ENCODE results near the gene SSBP4. TPM values are rescaled to one million over a fixed set of nuclear protein-coding genes. Genes with fewer than 3 reads are reported as not detected.

The SSBP4 gene
- total and polyA plus RNA-seq, 2 experiments from 2014 or later = 151 to 180 TPM

- Histone ChIP-seq H3K4me1 (ENCODE audit: low read depth) (no peaks in the 10 kb centered on the region), H3K36me3 (no peaks in the 10 kb centered on the region), H3K27me3 (no peaks in the 10 kb centered on the region), H3K27ac (no peak overlapping the region), H3K4me3 (no peak overlapping the region), H3K9me3 (ENCODE audit: low read depth) (no peaks in the 10 kb centered on the region)
- no peak for DNase-seq (ENCODE audit: low read depth in 1 of 2, low spot score in 1 of 2)
- TF ChIP-seq CTCF (IDR thresholded peaks at IDR 0.05; ENCODE audit: low read depth, low read length) = no peak
These were observed 41.7 kb downstream of the SSBP4 start for GRCh38 chr19:18460900-18461299.

GRCh38 chr19:18461471-18461870, 42.3 kb downstream of the SSBP4 start:
- Histone ChIP-seq H3K36me3 (no peaks in the 10 kb centered on the region), H3K27me3 (no peaks in the 10 kb centered on the region), H3K4me3 (no peak overlapping the region), H3K4me1 (ENCODE audit: low read depth) (no peaks in the 10 kb centered on the region), H3K27ac (no peak overlapping the region), H3K9me3 (ENCODE audit: low read depth) (no peaks in the 10 kb centered on the region)
- no peak for DNase-seq (ENCODE audit: low read depth in 1 of 2, low spot score in 1 of 2)
- TF ChIP-seq CTCF (IDR thresholded peaks at IDR 0.05; ENCODE audit: low read depth, low read length) = no peak

- no peak for TF ChIP-seq CTCF (IDR thresholded peaks at IDR 0.05; ENCODE audit: low read depth, low read length)
- Histone ChIP-seq H3K36me3 (no peaks in the 10 kb centered on the region), H3K4me3 (no peak overlapping the region), H3K4me1 (ENCODE audit: low read depth) (no peaks in the 10 kb centered on the region), H3K9me3 (ENCODE audit: low read depth) (no peaks in the 10 kb centered on the region), H3K27me3 (no peaks in the 10 kb centered on the region), H3K27ac (no peak overlapping the region)
- peak in 1 of 2 donors; percentile 85 for DNase-seq (ENCODE audit: low read depth in 1 of 2, low spot score in 1 of 2)
These were observed 45.4 kb downstream of the SSBP4 start for GRCh38 chr19:18464646-18465045.

- H3K9me3 ChIP-seq (ENCODE audit: low read depth) = no peaks in the 10 kb centered on the region
- H3K27me3 ChIP-seq = no peaks in the 10 kb centered on the region
- H3K27ac ChIP-seq = no peak overlapping the region
- no peak overlapping the region for H3K4me3 ChIP-seq
- TF ChIP-seq CTCF (IDR thresholded peaks at IDR 0.05; ENCODE audit: low read depth, low read length) = no peak
- DNase-seq (ENCODE audit: low read depth in 1 of 2, low spot score in 1 of 2) = no peak
- H3K36me3 ChIP-seq = no peaks in the 10 kb centered on the region
- no peaks in the 10 kb centered on the region for H3K4me1 ChIP-seq (ENCODE audit: low read depth)
These were observed 46.2 kb downstream of the SSBP4 start for GRCh38 chr19:18465214-18465963.

GRCh38 chr19:18465964-18466339, 46.8 kb downstream of the SSBP4 start:
- Histone ChIP-seq H3K4me1 (ENCODE audit: low read depth) (no peaks in the 10 kb centered on the region), H3K27ac (no peak overlapping the region), H3K9me3 (ENCODE audit: low read depth) (no peaks in the 10 kb centered on the region), H3K27me3 (no peaks in the 10 kb centered on the region), H3K4me3 (no peak overlapping the region), H3K36me3 (no peaks in the 10 kb centered on the region)
- DNase-seq (ENCODE audit: low read depth in 1 of 2, low spot score in 1 of 2) = no peak
- TF ChIP-seq CTCF (IDR thresholded peaks at IDR 0.05; ENCODE audit: low read depth, low read length) = no peak

Data from cardiac muscle cell (in vitro differentiated cells and primary cell).